OCI-LY3 (cell line): Measurements from ENCODE around the gene CACNA2D2.

Experiments used
- EZH2phosphoT487 ChIP-seq: fragments of 200-600 bp; shearing (Covaris generic); IDR thresholded peaks from 2 replicates; pipeline ENCODE4 v1.6.1; 2018; ENCODE audit warnings: antibody characterized with exemption, mixed run types, low read depth
- TF ChIP-seq, protein P1 (sequence below): fragments of 200-600, 300-600 bp; sonication (generic); IDR thresholded peaks from 2 replicates; pipeline ENCODE4 v1.5.1; 2014; ENCODE audit warnings: antibody characterized with exemption, low read length, low read depth

DNA sequence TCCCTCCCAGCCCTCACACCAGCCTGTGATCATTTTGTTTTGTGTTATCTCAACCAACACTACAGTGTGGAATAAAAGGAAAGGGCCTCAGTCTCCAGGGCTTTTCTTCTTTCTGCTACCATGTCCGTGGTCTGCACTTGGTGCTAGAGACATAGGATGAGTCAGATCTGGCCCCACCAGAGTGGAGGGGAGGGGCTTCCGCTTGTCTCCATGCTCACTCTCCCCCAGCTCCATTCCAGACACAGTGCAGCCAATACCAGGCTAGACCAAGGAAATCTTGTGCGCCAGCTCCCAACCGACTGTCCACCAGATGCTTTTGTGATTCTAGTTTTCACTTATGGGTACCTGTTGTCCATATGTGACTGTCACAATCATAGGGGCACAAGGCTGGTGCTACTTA lies 92.2 kb downstream of the CACNA2D2 start:
- TF ChIP-seq, protein P1, sequence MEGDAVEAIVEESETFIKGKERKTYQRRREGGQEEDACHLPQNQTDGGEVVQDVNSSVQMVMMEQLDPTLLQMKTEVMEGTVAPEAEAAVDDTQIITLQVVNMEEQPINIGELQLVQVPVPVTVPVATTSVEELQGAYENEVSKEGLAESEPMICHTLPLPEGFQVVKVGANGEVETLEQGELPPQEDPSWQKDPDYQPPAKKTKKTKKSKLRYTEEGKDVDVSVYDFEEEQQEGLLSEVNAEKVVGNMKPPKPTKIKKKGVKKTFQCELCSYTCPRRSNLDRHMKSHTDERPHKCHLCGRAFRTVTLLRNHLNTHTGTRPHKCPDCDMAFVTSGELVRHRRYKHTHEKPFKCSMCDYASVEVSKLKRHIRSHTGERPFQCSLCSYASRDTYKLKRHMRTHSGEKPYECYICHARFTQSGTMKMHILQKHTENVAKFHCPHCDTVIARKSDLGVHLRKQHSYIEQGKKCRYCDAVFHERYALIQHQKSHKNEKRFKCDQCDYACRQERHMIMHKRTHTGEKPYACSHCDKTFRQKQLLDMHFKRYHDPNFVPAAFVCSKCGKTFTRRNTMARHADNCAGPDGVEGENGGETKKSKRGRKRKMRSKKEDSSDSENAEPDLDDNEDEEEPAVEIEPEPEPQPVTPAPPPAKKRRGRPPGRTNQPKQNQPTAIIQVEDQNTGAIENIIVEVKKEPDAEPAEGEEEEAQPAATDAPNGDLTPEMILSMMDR, result no peak
- no peak for TF ChIP-seq EZH2phosphoT487
